ENCODE measurements around the gene KIF1B. TPM values are rescaled to one million over a fixed set of nuclear protein-coding genes. Genes with fewer than 3 reads are reported as not detected.
A peak's percentile ranks its signal among the peaks of the same experiment; 100 is the strongest.

Gene KIF1B
- total and polyA plus RNA-seq, 2 donors from 2014 or later = 8.0 to 46.4 TPM

GRCh38 chr1:10177876-10178275 is 32.5 kb upstream of the KIF1B start:
- no peak overlapping the region for H3K9ac ChIP-seq (ENCODE audit: low read length in 3 of 3)
- H3K27me3 ChIP-seq (ENCODE audit: control insufficient read depth, insufficient read depth, low read length) = no peaks in the 10 kb centered on the region
- H3K27ac ChIP-seq (ENCODE audit: low read depth in 2 of 2, low read length in 2 of 2) = no peak overlapping the region
- no peaks in the 10 kb centered on the region for H3K9me3 ChIP-seq (ENCODE audit: control insufficient read depth in 2 of 3, insufficient read depth in 1 of 3, low read length in 3 of 3)
- peaks cover 2 to 18% (median 14%) of the 10 kb centered on the region in 3 donors for H3K36me3 ChIP-seq (ENCODE audit: control insufficient read depth in 2 of 3, insufficient read depth in 3 of 3, low read length in 3 of 3)
- H3K4me3 ChIP-seq (ENCODE audit: low read length in 3 of 3) = no peak overlapping the region
- TF ChIP-seq CTCF (IDR thresholded peaks at IDR 0.05; ENCODE audit: borderline replicate concordance, extremely low read depth, insufficient read depth) = no peak
- intact Hi-C loops (cut with DNase I) = no loop called here
- no peaks in the 10 kb centered on the region for H3K4me1 ChIP-seq (ENCODE audit: control insufficient read depth in 2 of 3, insufficient read depth in 2 of 3, low read depth in 1 of 3, low read length in 3 of 3)
- DNase-seq = no peak
- FAIRE-seq = no peak

GRCh38 chr1:10178597-10179405 is 31.6 kb upstream of the KIF1B start:
- no peaks in the 10 kb centered on the region for H3K27me3 ChIP-seq (ENCODE audit: control insufficient read depth, insufficient read depth, low read length)
- no peak overlapping the region for H3K27ac ChIP-seq (ENCODE audit: low read depth in 2 of 2, low read length in 2 of 2)
- no peaks in the 10 kb centered on the region for H3K9me3 ChIP-seq (ENCODE audit: control insufficient read depth in 2 of 3, insufficient read depth in 1 of 3, low read length in 3 of 3)
- DNase-seq (peak in 1 of 5 donors; percentile 16), FAIRE-seq (no peak)
- H3K4me3 ChIP-seq (ENCODE audit: low read length in 3 of 3) = no peak overlapping the region
- H3K4me1 ChIP-seq (ENCODE audit: control insufficient read depth in 2 of 3, insufficient read depth in 2 of 3, low read depth in 1 of 3, low read length in 3 of 3) = no peaks in the 10 kb centered on the region
- intact Hi-C loops (cut with DNase I) = no loop called here
- peaks cover under 1 to 16% (median 10%) of the 10 kb centered on the region in 3 donors for H3K36me3 ChIP-seq (ENCODE audit: control insufficient read depth in 2 of 3, insufficient read depth in 3 of 3, low read length in 3 of 3)
- TF ChIP-seq CTCF (IDR thresholded peaks at IDR 0.05; ENCODE audit: borderline replicate concordance, extremely low read depth, insufficient read depth) = no peak
- no peak overlapping the region for H3K9ac ChIP-seq (ENCODE audit: low read length in 3 of 3)

DNA sequence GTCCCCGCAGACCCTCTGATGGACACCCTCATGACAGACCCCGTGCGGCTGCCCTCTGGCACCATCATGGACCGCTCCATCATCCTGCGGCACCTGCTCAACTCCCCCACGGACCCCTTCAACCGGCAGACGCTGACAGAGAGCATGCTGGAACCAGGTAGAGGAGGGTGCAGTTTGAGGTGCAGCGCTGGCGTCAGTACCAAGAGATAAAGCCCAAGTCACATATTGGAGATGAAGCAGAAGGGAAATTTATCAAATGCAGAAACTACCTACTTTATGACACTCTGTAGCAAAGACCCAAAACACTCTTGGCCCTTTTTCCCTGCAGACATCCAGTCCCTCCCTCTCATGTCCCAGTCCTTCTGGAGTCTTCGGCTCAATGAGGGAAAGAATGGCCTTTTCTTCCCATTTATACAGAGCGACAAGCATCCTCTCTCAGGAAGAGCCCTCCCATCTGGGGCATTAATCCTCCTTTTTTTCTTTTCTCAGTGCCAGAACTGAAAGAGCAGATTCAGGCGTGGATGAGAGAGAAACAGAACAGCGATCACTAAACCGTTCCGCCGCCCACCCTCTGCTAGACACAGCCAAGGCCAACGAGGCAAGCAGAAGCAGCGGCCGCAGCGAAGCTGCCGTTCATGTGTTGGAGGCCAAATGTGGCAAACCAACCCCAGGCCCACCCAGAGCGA is 30.8 kb upstream of the KIF1B start:
- Histone ChIP-seq H3K4me1 (ENCODE audit: control insufficient read depth in 2 of 3, insufficient read depth in 2 of 3, low read depth in 1 of 3, low read length in 3 of 3) (no peaks in the 10 kb centered on the region), H3K9me3 (ENCODE audit: control insufficient read depth in 2 of 3, insufficient read depth in 1 of 3, low read length in 3 of 3) (no peaks in the 10 kb centered on the region), H3K27me3 (ENCODE audit: control insufficient read depth, insufficient read depth, low read length) (no peaks in the 10 kb centered on the region), H3K36me3 (ENCODE audit: control insufficient read depth in 2 of 3, insufficient read depth in 3 of 3, low read length in 3 of 3) (peaks cover 0 to 16% (median 10%) of the 10 kb centered on the region in 3 donors), H3K4me3 (ENCODE audit: low read length in 3 of 3) (no peak overlapping the region), H3K27ac (ENCODE audit: low read depth in 2 of 2, low read length in 2 of 2) (no peak overlapping the region), H3K9ac (ENCODE audit: low read length in 3 of 3) (no peak overlapping the region)
- no peak for TF ChIP-seq CTCF (IDR thresholded peaks at IDR 0.05; ENCODE audit: borderline replicate concordance, extremely low read depth, insufficient read depth)
- FAIRE-seq (no peak), DNase-seq (peak in 3 of 5 donors; percentile 34 to 55 (median 38))
- intact Hi-C loops (cut with DNase I) = no loop called here
